NT2/D1 (cell line): ENCODE results near the gene SERPINE2.

Experiments used
- YY1 ChIP-seq: IDR thresholded peaks from 2 replicates; pipeline ENCODE4 v1.6.1; 2011; ENCODE audit not compliant: insufficient read length, insufficient read depth
- ZNF274 ChIP-seq: IDR thresholded peaks from 2 replicates; pipeline ENCODE4 v1.6.1; 2011; ENCODE audit warnings: mild to moderate bottlenecking, low read depth, low read length

- TF ChIP-seq ZNF274 (no peak), YY1 (no peak)
Observed at GRCh38 chr2:223929571-223930102, 109.4 kb downstream of the SERPINE2 start.
